Stimulated activated CD4-positive, alpha-beta T cell treated with anti-CD3 and anti-CD28 coated beads, Interleukin-4, amount 100 ng/mL, for 4 hours (primary cell): ENCODE data around the gene PRKD1.

Source experiments
- DNase-seq, 2 experiments: peaks; one replicate each; pipeline ENCODE4 v3.0.0-alpha.2; 2020

Gene PRKD1

GRCh38 chr14:29927376-29928116 is at the start of gene PRKD1:
Gene PRKD1, minus strand, starts transcription at chr14:29927847.
- DNase-seq = no peak

- no peak for DNase-seq
Measured at GRCh38 chr14:29971101-29971500, 43.5 kb upstream of the PRKD1 start.

- no peak for DNase-seq
Measured at GRCh38 chr14:29955087-29955486, 27.4 kb upstream of the PRKD1 start.

- DNase-seq = no peak
Measured at GRCh38 chr14:29953501-29953900, 25.9 kb upstream of the PRKD1 start.

GRCh38 chr14:29944091-29944490 is 16.4 kb upstream of the PRKD1 start:
- no peak for DNase-seq

GRCh38 chr14:29941401-29941800 is 13.8 kb upstream of the PRKD1 start:
- no peak for DNase-seq

- no peak for DNase-seq
Measured at GRCh38 chr14:29940482-29940881, 12.8 kb upstream of the PRKD1 start.

- DNase-seq = no peak
Measured at GRCh38 chr14:29937116-29937515, 9.5 kb upstream of the PRKD1 start.

- DNase-seq = no peak
Measured at GRCh38 chr14:29930283-29930682, 2.6 kb upstream of the PRKD1 start.

GRCh38 chr14:29928117-29928640 is 532 bp upstream of the PRKD1 start:
- DNase-seq = no peak

- DNase-seq = no peak
Measured at GRCh38 chr14:29926701-29927375, 809 bp downstream of the PRKD1 start.

- no peak for DNase-seq
Measured at GRCh38 chr14:29926228-29926627, 1.4 kb downstream of the PRKD1 start.

GRCh38 chr14:29925736-29926135 is 1.9 kb downstream of the PRKD1 start:
- no peak for DNase-seq

- no peak for DNase-seq
Measured at GRCh38 chr14:29925101-29925722, 2.4 kb downstream of the PRKD1 start.

- no peak for DNase-seq
Measured at GRCh38 chr14:29919845-29920244, 7.8 kb downstream of the PRKD1 start.

GRCh38 chr14:29918981-29919380 is 8.7 kb downstream of the PRKD1 start:
- no peak for DNase-seq

GRCh38 chr14:29913566-29913965 is 14.1 kb downstream of the PRKD1 start:
- no peak for DNase-seq

GRCh38 chr14:29911810-29912209 is 15.8 kb downstream of the PRKD1 start:
- DNase-seq = no peak

GRCh38 chr14:29908652-29909577 is 18.7 kb downstream of the PRKD1 start:
- no peak for DNase-seq

GRCh38 chr14:29906256-29906870 is 21.3 kb downstream of the PRKD1 start:
- no peak for DNase-seq

- DNase-seq = no peak
Measured at GRCh38 chr14:29905543-29905942, 22.1 kb downstream of the PRKD1 start.
